NCI-H510A treated with DMSO at 0.1 percent for 48 hours (cell line): ENCODE data around the gene IL2RA.
"Not testable (repeated sequence)": the region's sequence is repeated elsewhere in the genome, so short reads cannot be mapped to it uniquely, and the experiment has no call there.

Experiments
- DNase-seq: peaks from one replicate; lab custom pipeline; 2025; lab: John Stamatoyannopoulos, UW

IL2RA gene

DNA sequence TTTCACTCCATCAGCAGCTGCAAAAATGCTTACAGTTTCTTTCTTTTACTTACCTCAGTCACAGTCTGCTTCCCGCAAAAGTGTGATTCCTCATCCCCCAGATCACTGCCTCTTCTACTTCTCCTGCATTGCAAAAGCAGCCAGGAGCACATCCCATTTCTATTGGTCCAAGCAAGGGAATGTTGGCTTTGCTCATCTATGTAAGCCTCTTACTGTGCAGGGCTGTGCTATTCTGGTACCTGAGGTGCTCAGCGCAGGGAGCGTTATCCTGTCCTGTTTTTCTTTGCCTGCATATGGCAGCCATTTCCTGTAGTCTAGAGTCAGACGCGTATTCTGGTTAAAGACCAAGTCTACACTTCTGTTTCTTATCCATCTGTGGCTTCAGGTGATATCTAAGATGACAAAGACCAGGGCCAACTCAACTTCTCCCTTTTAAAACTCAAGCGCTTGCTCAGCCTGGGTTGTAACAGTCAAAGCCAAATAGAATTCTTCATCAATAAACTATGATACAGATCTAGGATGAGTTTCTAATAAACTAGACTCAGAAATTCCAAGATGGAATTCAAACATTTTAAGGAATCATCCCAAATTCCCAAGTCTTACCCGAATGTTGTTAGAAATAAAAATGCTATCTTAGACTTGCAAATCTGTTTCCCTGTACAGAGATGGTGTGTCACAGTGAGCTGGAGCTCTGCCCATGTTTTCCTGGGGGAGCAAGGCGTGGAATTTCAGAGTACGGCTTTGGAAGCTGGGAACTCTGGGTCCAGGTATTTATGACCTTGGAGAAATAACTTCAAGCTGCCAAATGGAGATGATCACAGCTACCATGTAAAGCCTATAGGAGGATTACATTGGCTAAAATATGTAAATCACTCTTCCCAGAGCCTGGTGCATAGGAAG is 20.6 kb upstream of the IL2RA start:
- DNase-seq: no peak

DNA sequence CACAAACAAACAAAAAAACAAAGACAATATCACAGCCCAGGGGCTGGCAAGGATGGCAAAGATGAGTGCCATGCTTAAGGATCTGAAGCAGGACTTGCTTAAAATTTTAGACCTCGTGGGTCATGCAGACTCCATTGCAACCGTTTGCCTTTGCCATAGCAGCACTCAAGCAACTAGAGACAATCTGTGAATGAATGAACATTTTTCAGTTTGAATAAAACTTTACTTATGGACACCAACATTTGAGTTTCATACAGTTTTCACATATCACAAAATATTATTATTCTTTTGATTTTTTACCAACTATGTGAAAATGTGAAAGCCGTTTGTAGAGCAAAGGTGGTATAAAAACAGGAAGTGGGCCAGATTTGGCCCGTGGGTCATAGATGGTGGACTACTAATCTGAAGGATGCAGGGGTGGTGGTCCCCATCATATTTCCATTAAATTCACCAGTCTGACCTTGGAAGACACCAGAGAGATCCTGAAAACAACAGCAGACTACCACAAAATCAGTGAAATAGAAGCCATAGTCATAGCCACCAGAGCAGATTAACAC is 18.3 kb upstream of the IL2RA start:
- DNase-seq: no peak

DNA sequence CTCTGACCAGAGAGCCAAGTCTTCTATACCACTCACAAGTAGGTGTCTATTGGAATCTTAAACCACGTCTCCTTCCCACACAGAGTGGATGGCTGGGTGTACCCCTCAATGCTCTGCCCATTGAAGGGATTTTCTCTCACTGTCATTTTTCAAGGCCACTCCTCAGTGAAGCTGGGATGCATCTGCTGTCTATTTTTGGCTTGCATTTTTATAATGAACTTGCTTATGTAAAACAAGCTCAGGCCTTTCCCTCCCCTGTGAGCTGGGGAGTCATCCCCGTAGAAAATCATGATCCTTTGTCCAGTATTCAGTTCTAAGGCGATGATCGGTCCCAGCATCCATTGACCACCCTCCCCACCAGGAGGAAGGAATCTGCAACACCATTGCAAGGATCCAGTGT is 16.9 kb upstream of the IL2RA start:
- no peak for DNase-seq

DNA sequence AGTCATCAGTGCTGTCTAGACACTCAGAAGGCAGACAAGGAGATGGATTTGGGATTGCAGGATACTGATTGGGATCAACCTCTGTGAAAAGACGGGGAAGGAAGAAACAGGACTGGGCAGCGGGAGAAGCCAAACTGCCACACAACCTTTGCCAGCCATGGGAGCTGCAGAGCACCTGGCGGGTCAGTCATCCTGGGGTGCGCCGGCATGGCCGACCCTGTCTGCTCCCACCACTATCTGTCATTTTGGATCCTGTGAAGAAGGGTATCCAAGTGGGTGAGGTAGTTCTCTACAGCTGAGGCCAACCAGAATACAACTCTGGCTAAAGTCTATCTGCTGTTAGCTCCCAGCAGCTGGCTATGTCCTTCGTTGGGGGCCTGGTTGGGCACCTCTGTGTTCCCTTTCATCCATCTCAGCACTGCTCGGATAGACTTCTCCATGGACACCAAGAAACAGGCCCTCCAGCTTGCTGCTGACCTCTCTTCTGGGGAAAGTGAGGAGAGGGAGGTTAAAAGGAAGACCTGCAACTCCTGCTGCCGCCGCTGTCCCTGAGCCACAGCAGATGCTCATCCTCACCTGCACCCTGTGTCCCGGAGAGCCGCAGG is 15.0 kb upstream of the IL2RA start:
- no peak for DNase-seq

DNA sequence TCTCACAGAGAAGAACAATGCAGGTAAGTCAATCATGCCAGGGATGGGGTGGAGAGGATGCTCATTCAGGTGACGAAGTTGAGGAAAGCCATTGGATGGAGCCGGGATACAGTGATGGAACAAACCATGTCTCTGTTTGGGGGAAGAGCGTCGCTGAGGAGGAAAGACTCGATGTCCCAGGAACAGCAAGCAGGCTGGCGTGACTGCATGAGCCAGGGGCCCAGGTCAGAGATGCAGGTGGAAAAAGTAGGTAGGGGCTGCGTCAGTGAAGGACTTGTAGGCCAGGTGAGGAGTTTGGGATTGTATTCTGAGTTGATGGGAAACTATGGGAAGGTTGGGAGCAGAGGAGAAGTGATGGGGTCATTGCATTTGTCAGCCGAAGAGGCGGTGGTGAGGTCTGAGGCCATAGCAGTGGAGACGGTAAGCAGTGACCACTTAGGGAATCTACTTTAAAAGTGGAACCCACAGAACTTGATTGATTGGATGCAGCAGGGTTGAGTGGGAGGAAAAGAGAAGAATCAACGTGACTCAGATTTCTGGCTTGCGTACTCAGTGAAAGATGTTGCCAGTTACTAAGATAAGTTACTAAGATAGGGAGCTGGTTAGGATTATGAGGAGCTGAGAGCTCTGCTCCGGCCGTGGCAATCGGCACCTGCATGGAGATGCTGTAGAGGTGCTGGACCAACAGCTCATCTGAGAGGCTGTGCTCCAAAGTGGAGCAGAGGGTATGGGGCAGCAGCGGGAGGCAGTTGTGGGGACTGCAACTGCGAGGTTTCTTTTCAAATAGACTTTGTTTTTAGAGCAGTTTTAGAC is 12.5 kb upstream of the IL2RA start:
- no peak for DNase-seq

DNA sequence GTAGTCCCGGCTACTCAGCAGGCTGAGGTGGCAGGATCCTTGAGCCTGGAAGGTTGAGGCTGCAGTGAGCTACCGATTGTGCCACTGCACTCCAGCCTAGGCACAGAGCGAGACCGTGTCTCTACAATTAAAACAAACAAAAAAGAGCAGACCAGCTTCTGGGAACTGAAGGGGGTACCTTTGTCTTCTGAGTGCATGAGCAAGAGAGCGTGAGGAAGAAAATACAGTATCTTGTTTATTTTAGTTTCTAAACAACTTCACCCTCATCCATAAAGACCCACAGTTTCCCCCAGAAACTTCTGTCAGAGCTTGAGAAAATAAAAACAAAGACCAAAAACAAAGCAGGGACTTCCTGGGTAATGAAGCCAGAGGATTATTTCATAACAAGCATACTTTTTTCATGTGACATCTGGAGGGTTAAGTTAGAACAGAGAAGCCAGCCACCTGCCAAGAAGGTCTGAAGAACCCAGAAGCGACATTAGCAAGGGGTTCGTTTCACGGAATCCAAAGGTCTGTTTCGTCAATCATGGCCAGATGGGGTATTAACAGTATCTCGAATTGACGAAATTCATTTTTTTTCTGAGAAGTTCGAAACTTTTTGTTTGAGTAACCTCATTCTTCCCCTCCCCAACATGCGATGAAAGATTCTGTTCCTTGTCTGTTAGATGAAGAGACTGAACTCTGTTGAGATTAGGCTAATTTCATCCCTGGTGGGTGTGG is 10.2 kb upstream of the IL2RA start:
- no peak for DNase-seq

DNA sequence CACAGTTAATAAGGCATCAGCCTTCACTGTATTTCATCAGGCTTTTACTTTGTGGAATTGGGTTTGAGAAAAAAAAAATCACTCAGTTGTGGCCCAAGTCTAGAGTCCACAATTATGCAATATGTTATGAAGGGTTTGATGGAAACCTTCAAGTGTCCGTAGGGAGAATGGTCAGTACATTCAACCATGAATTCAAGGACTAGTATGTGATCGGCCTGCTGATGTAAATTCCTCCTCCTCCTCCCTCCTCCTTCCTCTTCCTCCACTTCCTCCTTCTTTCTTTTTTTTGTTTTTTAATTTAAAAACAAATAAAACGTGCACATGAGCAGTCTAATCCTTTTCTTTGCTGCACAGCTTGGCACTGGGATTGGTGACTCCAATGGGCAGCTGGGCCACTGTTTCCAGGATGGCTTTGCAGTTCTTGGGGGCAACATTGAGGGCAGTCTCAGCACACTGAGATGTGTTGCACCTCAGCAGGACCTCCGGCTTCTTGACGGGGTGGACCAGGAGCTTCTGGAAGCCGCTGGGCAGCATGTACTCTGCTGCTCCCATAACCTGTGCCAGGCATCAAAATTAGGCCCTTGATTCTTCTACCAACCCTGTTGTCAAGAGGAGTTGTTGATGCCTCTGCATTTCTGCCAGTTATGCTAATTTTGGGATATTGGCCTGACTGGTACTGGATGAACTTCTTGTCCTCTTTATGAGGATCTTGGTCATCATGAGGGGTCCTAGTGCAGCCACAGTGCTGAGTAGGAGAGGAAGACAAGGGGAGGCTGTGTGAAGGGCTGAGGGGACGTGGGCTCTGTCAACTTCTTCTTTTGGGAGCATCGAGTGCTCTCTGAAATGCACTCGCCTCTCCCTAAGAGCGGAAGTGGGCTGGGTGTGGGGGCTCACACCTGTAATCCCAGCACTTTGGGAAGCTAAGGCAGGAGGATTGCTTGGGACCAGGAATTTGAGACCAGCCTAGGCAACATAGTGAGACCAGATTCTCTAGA is 9.3 kb upstream of the IL2RA start:
- no peak for DNase-seq

DNA sequence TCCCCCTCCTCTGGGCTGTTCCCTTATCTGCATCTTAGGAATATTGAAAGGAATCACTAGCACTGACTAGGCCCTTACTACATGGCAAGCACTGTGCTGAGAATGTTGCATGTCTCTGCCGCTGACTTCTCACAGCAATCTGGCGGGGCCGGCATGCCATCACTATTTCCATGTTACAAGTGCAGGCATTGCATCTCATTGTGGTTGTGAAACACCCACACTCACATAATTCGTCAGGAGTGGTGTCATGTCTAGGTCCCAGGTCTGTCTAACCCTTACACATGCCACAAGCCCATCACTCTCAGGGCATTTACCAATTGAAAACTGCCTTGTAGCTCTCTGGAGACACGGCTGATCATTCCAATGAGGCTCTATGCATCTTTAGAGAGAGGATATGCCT is 8.5 kb upstream of the IL2RA start:
- no peak for DNase-seq

DNA sequence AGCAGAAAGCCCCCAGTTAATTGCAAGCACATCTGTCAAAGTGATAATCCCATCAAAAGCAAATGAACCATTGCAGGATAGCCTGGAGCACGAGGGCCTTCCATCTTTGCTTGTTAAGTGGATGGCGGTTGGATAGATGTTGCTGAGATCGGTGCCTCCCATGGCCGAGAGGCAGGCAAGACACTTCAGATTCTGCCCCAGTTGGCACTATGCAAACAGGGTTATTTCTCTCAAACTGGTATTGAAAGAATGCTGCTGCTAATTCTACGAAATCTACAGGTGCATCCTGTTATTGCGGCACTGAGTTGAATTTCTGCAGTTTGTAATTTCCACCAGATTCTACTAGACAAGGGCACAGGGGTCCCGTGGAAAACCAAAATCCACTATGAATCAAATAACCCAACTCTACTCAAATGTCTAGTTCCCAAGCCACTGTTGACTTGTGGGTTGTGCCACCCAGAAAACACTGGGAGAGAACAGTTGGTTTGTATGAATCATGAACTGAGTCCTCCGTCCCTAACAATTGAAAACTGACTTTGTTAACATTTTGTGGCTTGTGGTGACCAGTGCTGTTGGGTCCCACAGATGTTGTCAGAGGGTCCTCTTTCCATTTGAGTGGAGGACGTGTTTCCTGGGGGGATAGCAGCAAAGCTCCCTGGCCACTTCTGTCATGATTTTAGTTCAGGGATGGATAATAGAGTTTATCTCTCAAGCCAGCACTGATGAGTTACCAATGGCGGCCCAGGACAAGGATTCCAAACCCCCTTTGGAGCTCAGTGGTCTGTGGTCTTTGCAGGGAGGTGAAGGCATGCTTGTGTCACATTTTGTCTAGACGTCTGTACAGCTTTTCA is 7.1 kb upstream of the IL2RA start:
- DNase-seq: no peak

DNA sequence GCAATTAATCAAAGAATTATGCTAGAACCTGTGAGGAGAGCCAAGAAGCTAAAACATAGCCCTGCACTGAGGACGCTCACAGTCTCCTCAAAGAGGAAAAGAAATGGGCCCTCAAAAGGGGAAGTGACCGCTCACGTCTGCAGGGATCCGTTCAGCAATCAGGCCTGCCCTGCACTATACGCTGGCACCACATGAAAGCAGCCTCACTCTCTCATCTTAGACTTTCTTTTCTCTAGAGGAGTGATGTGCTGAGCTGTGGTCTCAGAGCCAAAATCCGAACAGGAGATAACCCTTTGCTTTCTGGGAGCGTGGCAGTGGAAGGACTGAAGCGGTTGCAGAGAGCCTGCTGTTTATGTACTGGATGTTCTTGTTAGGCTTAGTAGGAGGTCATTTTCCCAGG is 6.3 kb upstream of the IL2RA start:
- DNase-seq: no peak

DNA sequence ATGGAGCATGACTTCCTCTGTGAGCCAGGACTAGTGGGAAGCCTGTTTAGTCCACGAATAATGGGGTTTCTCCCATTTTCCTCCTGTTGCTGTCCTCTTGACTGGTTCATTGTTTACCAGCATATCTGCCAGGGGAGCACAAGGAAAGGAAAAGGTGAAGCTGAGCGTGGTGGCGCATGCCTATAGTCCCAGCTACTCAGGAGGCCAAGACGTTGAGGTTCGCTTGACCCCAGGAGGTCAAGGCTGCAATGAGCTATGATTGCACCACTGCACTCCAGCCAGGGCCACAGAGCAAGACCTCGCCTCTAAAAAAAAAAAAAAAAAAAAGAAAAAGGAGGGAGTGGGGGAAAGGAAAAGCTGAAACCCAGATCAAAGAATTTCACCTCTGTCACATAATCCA is 5.8 kb upstream of the IL2RA start:
- no peak for DNase-seq

DNA sequence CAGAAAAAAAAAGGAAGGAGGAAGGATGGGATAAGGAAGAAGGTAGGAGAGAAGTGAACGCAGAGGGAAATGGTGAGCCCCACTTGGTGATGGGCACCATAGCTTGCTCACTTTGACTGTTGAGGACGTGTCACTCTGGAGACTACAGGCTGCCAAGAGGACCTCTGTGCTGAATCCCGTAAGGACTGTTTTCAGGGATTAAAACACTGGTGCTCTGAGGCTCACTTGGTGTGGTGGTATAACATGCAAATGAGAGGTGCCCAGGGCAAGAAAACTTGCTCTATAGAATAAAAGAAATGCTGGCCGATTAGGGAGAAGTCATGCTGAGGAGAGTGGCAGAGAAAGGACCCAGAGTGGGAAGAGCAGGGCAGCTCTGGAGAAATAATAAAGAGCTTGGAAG is 5.3 kb upstream of the IL2RA start:
- DNase-seq: no peak

DNA sequence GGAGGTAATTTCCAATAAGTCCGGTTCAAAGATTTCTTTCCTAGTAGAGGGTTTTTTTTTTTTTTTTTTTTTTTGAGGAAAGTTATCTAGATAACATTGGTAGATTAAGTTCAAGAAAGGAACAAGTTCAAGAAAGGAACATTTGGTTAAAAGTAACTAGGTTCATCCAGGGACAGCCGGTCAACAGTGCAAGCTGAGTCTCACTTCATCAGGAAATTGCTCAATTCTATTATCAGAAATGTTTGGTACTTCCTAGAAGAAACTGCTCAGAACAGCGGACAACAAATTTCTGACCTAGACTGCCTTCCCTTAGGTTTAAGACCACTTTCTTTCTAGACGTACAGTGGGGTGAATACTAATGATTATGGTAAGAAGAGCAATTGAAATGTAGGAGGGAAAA is 3.7 kb upstream of the IL2RA start:
- DNase-seq: no peak

DNA sequence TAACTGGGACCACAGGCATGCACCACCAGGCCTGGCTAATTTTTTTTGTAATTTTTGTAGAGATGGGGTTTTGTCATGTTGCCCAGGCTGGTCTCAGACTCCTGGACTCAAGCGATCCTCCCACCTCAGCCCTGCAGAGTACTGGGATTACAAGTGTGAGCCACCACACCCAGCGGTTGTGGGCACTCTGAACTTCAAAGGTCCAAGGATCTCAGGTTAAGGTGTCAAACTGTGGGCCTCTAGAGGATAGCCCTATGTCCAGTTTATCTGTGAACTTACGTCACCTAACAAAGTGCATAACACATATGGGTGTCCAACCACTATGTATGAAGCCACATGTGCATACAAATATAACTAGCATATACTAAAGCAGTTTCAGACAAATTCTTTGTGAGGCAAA is 3.2 kb upstream of the IL2RA start:
- DNase-seq: no peak

DNA sequence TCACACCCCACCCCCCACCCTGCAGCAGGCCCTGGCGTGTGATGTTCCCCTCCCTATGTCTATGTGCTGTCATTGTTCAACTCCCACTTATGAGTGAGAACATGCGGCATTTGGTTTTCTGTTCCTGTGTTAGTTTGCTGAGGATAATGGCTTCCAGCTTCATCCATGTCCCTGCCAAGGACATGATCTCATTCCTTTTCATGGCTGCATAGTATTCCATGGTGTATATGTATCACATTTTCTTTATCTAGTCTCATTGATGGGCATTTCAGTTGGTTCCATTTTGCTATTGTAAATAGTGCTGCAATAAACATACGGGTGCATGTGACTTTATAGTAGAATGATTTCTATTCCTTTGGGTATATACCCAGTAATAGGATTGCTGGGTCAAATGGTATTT is 2.6 kb upstream of the IL2RA start:
- not testable (repeated sequence) for DNase-seq

DNA sequence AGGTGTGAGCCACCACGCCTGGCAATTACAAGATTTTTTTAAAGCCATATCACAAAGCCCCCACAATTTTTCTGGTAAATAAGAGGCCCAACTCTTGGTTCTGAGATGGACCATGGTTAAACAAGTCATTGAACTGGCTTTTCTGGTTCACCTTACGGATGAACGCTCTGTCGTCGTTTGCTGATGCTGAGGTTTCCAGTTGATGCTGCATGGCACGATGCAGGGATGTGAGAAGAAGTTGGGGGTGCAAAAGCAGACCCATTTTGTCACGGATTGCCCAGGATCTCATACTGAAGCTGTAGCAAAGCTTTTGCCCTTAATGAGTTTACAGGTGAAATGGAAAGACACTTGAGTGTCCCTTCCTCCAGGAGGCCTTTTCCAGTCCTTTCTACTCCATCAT is 2.0 kb upstream of the IL2RA start:
- DNase-seq: no peak

DNA sequence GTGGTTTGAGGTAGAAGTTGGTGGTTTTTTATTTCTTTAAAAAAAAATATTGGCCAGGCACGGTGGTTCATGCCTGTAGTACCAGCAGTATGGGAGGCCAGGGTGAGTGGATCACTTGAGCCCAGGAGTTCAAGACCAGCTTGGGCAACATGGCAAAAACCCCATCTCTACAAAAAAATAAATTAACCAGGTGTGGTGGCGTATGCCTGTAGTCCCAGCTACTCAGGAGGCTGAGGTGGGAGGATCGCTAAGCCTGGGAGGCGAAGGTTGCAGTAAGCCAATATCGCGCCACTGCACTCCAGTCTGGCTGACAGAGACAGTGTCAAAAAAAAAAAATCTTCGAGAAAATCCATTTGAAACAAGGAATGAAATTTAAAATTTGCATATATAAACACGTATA is 1.1 kb downstream of the IL2RA start:
- no peak for DNase-seq

DNA sequence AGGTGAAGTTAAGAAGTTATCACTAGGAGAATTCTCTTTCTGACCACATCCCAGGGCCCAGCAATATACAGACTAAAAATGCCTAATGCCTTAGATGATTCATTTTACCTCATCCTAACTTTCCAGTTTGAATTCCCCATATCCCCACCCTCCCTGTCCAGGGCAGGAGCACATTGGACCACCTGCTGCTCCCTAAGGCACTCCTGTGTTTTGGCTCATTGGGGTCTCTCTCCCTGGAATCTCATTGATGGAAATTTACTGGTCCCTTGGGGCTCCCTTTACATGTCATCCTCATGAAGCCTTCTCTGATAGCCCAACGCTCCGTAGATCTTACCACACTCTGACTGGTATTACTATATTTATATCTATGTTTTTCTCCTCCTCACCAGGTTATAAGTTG is 2.7 kb downstream of the IL2RA start:
- DNase-seq: no peak

DNA sequence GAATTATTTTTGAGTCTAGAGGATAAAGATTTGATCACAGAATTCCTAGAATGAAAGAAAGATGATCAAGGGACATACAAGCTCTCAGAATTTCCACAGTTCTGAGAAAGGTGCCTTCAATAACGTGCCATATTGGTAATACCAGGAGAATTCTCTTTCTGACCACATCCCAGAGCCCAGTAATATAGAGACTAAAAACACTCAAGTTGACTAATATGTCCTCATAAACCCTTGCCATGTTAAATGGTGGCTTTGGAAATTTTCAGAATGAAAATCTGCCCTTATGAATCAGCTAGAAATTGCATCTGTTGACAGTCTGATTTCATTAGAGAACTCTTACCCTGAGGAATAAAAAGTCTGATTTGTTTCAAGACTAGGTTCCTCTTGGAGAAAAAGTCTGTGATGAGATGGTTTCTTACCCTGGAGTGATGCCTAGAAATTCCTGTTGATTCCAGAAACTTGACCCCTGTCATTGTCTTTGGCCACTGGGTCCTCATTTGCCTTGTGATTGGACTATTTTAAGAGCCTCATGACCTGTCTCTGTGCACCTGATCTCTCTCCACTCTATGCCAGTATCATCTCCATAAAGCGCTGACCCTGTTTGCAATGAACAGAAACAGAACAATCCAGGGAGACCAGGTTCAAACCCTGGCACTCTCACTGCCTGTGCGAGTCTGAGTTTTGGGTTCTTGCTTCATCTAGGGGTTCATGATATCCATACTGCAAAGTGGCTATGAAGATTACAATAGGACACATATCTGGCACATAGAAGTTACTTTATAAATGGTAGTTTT is 3.3 kb downstream of the IL2RA start:
- DNase-seq: no peak
